Coronary artery (tissue), 2 donors: ENCODE results near the gene SDHAF3.
"Not testable (repeated sequence)": the region's sequence is repeated elsewhere in the genome, so short reads cannot be mapped to it uniquely, and the experiment has no call there.

ENCODE experiments used
- DNase-seq: peaks from one replicate; pipeline ENCODE4 v3.0.0-alpha.2; 2017; ENCODE audit warnings: low spot score
- H3K27ac ChIP-seq, 2 donors: fragments of 200-600 bp; sonication (generic); one replicate each; pipeline ENCODE4 v1.5.1; 2016 to 2019
- H3K4me3 ChIP-seq: fragments of 200-600 bp; sonication (generic); 2 replicates; pipeline ENCODE4 v1.5.1; 2016; ENCODE audit warnings: mild to moderate bottlenecking, moderate library complexity
- CTCF ChIP-seq: fragments of 200-600 bp; sonication (generic); IDR thresholded peaks from one replicate; pipeline ENCODE4 v1.5.1; 2019; ENCODE audit warnings: antibody characterized with exemption

Gene SDHAF3

GRCh38 chr7:97166308-97166707 lies 48.8 kb downstream of the SDHAF3 start:
- no peak for TF ChIP-seq CTCF
- H3K27ac ChIP-seq = no peak overlapping the region
- no peak for DNase-seq
- H3K4me3 ChIP-seq = no peak overlapping the region

GRCh38 chr7:97167176-97167575 lies 49.7 kb downstream of the SDHAF3 start:
- DNase-seq = no peak
- no peak overlapping the region for H3K27ac ChIP-seq
- no peak overlapping the region for H3K4me3 ChIP-seq
- no peak for TF ChIP-seq CTCF

- no peak for TF ChIP-seq CTCF
Observed at GRCh38 chr7:97167749-97168148, 50.3 kb downstream of the SDHAF3 start.

GRCh38 chr7:97174303-97174702 lies 56.8 kb downstream of the SDHAF3 start:
- H3K4me3 ChIP-seq = no peak overlapping the region
- DNase-seq = no peak
- H3K27ac ChIP-seq = no peak overlapping the region
- TF ChIP-seq CTCF = no peak

More at GRCh38 chr7:97167749-97168148, 50.3 kb downstream of the SDHAF3 start:
- no peak overlapping the region for H3K4me3 ChIP-seq
- H3K27ac ChIP-seq = no peak overlapping the region
- DNase-seq = no peak

GRCh38 chr7:97179454-97180104 lies 62.1 kb downstream of the SDHAF3 start:
- Histone ChIP-seq H3K4me3 (no peak overlapping the region), H3K27ac (no peak overlapping the region)
- TF ChIP-seq CTCF = peak; percentile 52
- no peak for DNase-seq

GRCh38 chr7:97187067-97187466 lies 69.6 kb downstream of the SDHAF3 start:
- no peak for TF ChIP-seq CTCF
- no peak overlapping the region for H3K4me3 ChIP-seq
- DNase-seq = no peak
- no peak overlapping the region for H3K27ac ChIP-seq

GRCh38 chr7:97196174-97196573 lies 78.7 kb downstream of the SDHAF3 start:
- H3K4me3 ChIP-seq, H3K27ac ChIP-seq, DNase-seq: not testable (repeated sequence)
